GM23248 (cell line): ENCODE data around the gene WSCD1. TPM values are rescaled to one million over a fixed set of nuclear protein-coding genes. Genes with fewer than 3 reads are reported as not detected.

Experiments
- DNase-seq: peaks from one replicate; pipeline ENCODE4 v3.0.0-alpha.2; 2015
- H2AFZ ChIP-seq: fragments of 200-600 bp; sonication (generic); 2 replicates; pipeline ENCODE4 v1.6.1; 2016; ENCODE audit warnings: antibody characterized with exemption
- H3F3A ChIP-seq: fragments of 200-600 bp; sonication (generic); 2 replicates; pipeline ENCODE4 v1.6.1; 2016; ENCODE audit warnings: mild to moderate bottlenecking, antibody characterized with exemption, mixed run types; ENCODE audit not compliant: insufficient read depth
- H3K27ac ChIP-seq: fragments of 200-600 bp; sonication (generic); 2 replicates; pipeline ENCODE4 v1.5.1; 2016; ENCODE audit warnings: mild to moderate bottlenecking
- H3K27me3 ChIP-seq: fragments of 200-600 bp; sonication (generic); replicated peaks from 2 replicates; pipeline ENCODE4 v1.6.1; 2016; ENCODE audit warnings: mild to moderate bottlenecking; ENCODE audit not compliant: insufficient read depth
- H3K36me3 ChIP-seq: fragments of 200-600 bp; sonication (generic); 2 replicates; pipeline ENCODE4 v1.6.1; 2016; ENCODE audit warnings: low read depth, mild to moderate bottlenecking
- H3K4me1 ChIP-seq: fragments of 200-600 bp; sonication (generic); 2 replicates; pipeline ENCODE4 v1.6.1; 2016; ENCODE audit warnings: mild to moderate bottlenecking; ENCODE audit not compliant: insufficient read depth
- H3K4me2 ChIP-seq: fragments of 200-600 bp; sonication (generic); one replicate; pipeline ENCODE4 v1.6.1; 2016; ENCODE audit warnings: mild to moderate bottlenecking; ENCODE audit not compliant: unreplicated experiment
- H3K4me3 ChIP-seq: fragments of 200-600 bp; sonication (generic); 2 replicates; pipeline ENCODE4 v1.5.1; 2016; ENCODE audit warnings: mild to moderate bottlenecking
- H3K79me2 ChIP-seq: fragments of 200-600 bp; sonication (generic); 2 replicates; pipeline ENCODE4 v1.6.1; 2016; ENCODE audit warnings: mild to moderate bottlenecking; ENCODE audit not compliant: insufficient read depth
- H3K9ac ChIP-seq: fragments of 200-600 bp; sonication (generic); 2 replicates; pipeline ENCODE4 v1.6.1; 2016; ENCODE audit warnings: mild to moderate bottlenecking
- H3K9me2 ChIP-seq: fragments of 200-600 bp; sonication (generic); 2 replicates; pipeline ENCODE4 v1.6.1; 2016; ENCODE audit warnings: mixed run types, mild to moderate bottlenecking, moderate library complexity; ENCODE audit not compliant: insufficient read depth
- H3K9me3 ChIP-seq: fragments of 200-600 bp; sonication (generic); one replicate; pipeline ENCODE4 v1.6.1; 2017; ENCODE audit warnings: low read depth
- H4K20me1 ChIP-seq: fragments of 200-600 bp; sonication (generic); 2 replicates; pipeline ENCODE4 v1.6.0; 2016; ENCODE audit not compliant: insufficient read depth
- EZH2 ChIP-seq: fragments of 200-600 bp; sonication (generic); IDR thresholded peaks from 2 replicates; pipeline ENCODE4 v1.6.1; 2018; ENCODE audit warnings: antibody characterized with exemption, mild to moderate bottlenecking; ENCODE audit not compliant: insufficient read depth, poor library complexity, severe bottlenecking
- EZH2phosphoT487 ChIP-seq: fragments of 200-600 bp; sonication (generic); IDR thresholded peaks from 2 replicates; pipeline ENCODE4 v1.6.1; 2018; ENCODE audit warnings: antibody characterized with exemption, moderate library complexity, mild to moderate bottlenecking, low read depth; ENCODE audit not compliant: insufficient read depth
- WGBS, 2 experiments: methylation state at CpG; one replicate each; pipeline ENCODE4 v1.1.6; 2015 to 2017; ENCODE audit warnings: low lambda C conversion rate in 2 of 2, low coverage in 1 of 2; ENCODE audit errors: missing lambda C conversion rate in 2 of 2; 5-methylcytosine and 5-hydroxymethylcytosine counted together
- in situ Hi-C: fragments of 300-500 bp; cut with MboI; formaldehyde crosslinking; loops from 2 replicates; pipeline ENCODE4 v1.15.0; 2020
- polyA plus RNA-seq: library from polyadenylated mRNA; unstranded; fragments of >200 nt; fragmentation: Nextera tagmentation; extraction: Ambion mirVana; gene quantifications from 2 replicates; pipeline ENCODE4 v1.2.1, GENCODE V29; 2016
- total RNA-seq: library from RNA; depleted of rRNA; stranded (reverse); fragments of >200 nt; shearing (Covaris generic); gene quantifications from 2 replicates; pipeline ENCODE4 v1.2.3, GENCODE V29; 2014

Gene WSCD1
- total and polyA plus RNA-seq, 2 experiments from 2014 or later = 0.11 TPM; not detected in 1

GRCh38 chr17:6159541-6160231, 89.5 kb downstream of the WSCD1 start:
- H3K4me3 ChIP-seq = no peak overlapping the region
- DNase-seq = no peak
- no peaks in the 10 kb centered on the region for H3K36me3 ChIP-seq
- in situ Hi-C loops = no loop called here
- no peak overlapping the region for H2AFZ ChIP-seq
- no peaks in the 10 kb centered on the region for H3K9me3 ChIP-seq
- TF ChIP-seq EZH2 (no peak), EZH2phosphoT487 (no peak)
- no peaks in the 10 kb centered on the region for H3K27me3 ChIP-seq
- H3K9me2 ChIP-seq = no peaks in the 10 kb centered on the region
- H3K9ac ChIP-seq = no peak overlapping the region
- WGBS, 2 experiments = 30 to 32% methylated on average over 15 of the region's 15 CpGs
- no peak overlapping the region for H3K27ac ChIP-seq
- H4K20me1 ChIP-seq = no peaks in the 10 kb centered on the region
- H3K4me1 ChIP-seq = no peaks in the 10 kb centered on the region
- no peaks in the 10 kb centered on the region for H3F3A ChIP-seq
- H3K79me2 ChIP-seq = no peaks in the 10 kb centered on the region
- no peak overlapping the region for H3K4me2 ChIP-seq

GRCh38 chr17:6160232-6160555, 90.0 kb downstream of the WSCD1 start:
- Histone ChIP-seq H3K79me2 (no peaks in the 10 kb centered on the region), H3K9me2 (no peaks in the 10 kb centered on the region), H3K4me3 (no peak overlapping the region), H3K9me3 (no peaks in the 10 kb centered on the region), H3K9ac (no peak overlapping the region), H4K20me1 (no peaks in the 10 kb centered on the region), H3K4me1 (no peaks in the 10 kb centered on the region), H3K27me3 (no peaks in the 10 kb centered on the region), H3K36me3 (no peaks in the 10 kb centered on the region), H3K4me2 (no peak overlapping the region), H3K27ac (no peak overlapping the region), H3F3A (no peaks in the 10 kb centered on the region), H2AFZ (no peak overlapping the region)
- TF ChIP-seq EZH2 (no peak), EZH2phosphoT487 (no peak)
- WGBS, 2 experiments = 24 to 30% methylated on average over 8 of the region's 8 CpGs
- no peak for DNase-seq
- in situ Hi-C loops = no loop called here

DNA sequence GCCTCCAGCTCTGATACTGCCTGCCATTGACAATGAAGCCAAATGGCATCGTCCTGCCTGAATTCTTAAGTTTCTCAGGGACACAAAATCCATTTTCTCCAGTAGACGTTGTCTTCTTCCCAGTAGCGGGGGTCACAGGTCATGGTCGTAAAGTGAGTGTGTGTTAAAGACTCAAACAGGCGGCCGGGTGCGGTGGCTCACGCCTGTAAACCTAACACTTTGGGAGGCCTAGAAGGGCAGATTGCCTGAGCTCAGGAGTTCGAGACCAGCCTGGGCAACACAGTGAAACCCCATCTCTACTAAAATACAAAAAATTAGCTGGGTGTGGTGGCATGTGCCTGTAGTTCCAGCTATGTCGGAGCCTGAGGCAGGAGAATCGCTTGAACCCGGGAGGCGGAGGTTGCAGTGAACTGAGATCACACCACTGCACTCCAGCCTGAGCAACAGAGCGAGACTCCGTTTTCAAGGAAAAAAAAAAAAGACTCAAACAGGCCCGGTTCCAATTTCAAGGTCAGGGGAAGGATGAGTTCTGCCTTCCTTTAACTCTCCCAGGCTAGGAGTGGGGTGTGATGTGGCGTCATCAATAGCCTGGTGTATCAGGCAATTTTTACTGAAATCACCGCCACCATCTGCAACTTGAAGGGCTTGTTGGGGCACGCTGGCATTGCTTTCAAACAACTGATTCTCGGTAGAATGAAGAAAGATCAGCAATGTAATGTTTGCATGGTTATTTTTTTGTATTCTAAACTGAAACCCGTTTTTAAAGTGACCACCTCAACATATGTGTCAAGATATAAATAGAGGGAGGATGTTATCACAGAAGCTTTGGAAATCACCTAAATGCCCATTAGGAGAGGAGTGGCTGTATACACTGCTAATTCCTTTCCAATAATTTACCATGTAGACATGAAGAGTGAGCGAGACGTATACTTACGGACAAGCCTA, 91.0 kb downstream of the WSCD1 start:
- no peak for DNase-seq
- H2AFZ ChIP-seq = no peak overlapping the region
- H3K4me1 ChIP-seq = no peaks in the 10 kb centered on the region
- no peaks in the 10 kb centered on the region for H3F3A ChIP-seq
- in situ Hi-C loops = no loop called here
- H3K9ac ChIP-seq = no peak overlapping the region
- no peak overlapping the region for H3K27ac ChIP-seq
- no peaks in the 10 kb centered on the region for H3K27me3 ChIP-seq
- no peak for TF ChIP-seq EZH2phosphoT487
- no peaks in the 10 kb centered on the region for H3K9me3 ChIP-seq
- no peaks in the 10 kb centered on the region for H4K20me1 ChIP-seq
- H3K4me2 ChIP-seq = no peak overlapping the region
- WGBS, 2 experiments = 35 to 37% methylated on average over 24 of the region's 24 CpGs
- H3K79me2 ChIP-seq = no peaks in the 10 kb centered on the region
- H3K4me3 ChIP-seq = no peak overlapping the region
- no peaks in the 10 kb centered on the region for H3K9me2 ChIP-seq
- no peaks in the 10 kb centered on the region for H3K36me3 ChIP-seq

DNA sequence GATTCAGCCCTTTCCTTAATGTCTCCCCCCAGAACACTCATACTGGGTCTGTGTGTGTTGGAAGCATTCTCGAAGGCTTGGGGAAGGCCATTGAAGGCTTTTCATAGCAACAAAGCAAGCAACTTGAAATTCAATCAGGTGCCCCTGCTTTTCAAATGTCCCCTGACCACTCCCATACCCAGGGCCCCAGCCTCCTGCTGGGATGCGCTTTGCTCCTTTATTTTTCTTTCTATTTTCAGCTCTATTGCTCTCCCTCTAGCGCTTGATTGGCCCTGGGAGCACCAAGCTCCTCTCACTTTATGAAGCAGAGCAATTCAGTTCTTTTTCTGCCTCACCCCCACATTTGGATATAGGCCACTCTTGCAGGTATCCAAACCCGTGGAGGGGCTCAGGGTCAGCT, 92.0 kb downstream of the WSCD1 start:
- no peaks in the 10 kb centered on the region for H3K27me3 ChIP-seq
- H3F3A ChIP-seq = no peaks in the 10 kb centered on the region
- H3K36me3 ChIP-seq = no peaks in the 10 kb centered on the region
- H3K27ac ChIP-seq = no peak overlapping the region
- H3K4me3 ChIP-seq = no peak overlapping the region
- H3K9me3 ChIP-seq = no peaks in the 10 kb centered on the region
- TF ChIP-seq EZH2phosphoT487 (no peak), EZH2 (no peak)
- no peak overlapping the region for H2AFZ ChIP-seq
- no peak for DNase-seq
- no peaks in the 10 kb centered on the region for H4K20me1 ChIP-seq
- in situ Hi-C loops = no loop called here
- no peaks in the 10 kb centered on the region for H3K4me1 ChIP-seq
- WGBS, 2 experiments = 22 to 25% methylated on average over 4 of the region's 4 CpGs
- H3K9me2 ChIP-seq = no peaks in the 10 kb centered on the region
- H3K79me2 ChIP-seq = no peaks in the 10 kb centered on the region
- H3K9ac ChIP-seq = no peak overlapping the region
- H3K4me2 ChIP-seq = no peak overlapping the region
